Testis (tissue), 3 donors: ENCODE measurements around the gene WFDC5. TPM values are rescaled to one million over a fixed set of nuclear protein-coding genes. Genes with fewer than 3 reads are reported as not detected.

ENCODE experiments used
- DNase-seq: peaks from one replicate; pipeline ENCODE4 v3.0.0-alpha.2; 2019
- H3K27ac ChIP-seq, 2 donors: fragments of 200-600 bp; sonication (generic); one replicate each; pipeline ENCODE4 v1.5.1; 2019
- H3K27me3 ChIP-seq: fragments of 200-600 bp; sonication (generic); one replicate; pipeline ENCODE4 v1.5.1; 2019
- H3K36me3 ChIP-seq: fragments of 200-600 bp; sonication (generic); one replicate; pipeline ENCODE4 v1.5.1; 2017; ENCODE audit warnings: low read depth; ENCODE audit errors: missing control alignments
- H3K4me1 ChIP-seq: fragments of 200-600 bp; sonication (generic); one replicate; pipeline ENCODE4 v1.5.1; 2019
- H3K4me3 ChIP-seq, 2 donors: fragments of 200-600 bp; sonication (generic); one replicate each; pipeline ENCODE4 v1.5.1; 2017 to 2019
- H3K9me3 ChIP-seq: fragments of 200-600 bp; sonication (generic); one replicate; pipeline ENCODE4 v1.5.1; 2017
- POLR2A ChIP-seq: fragments of 450-650 bp; IDR thresholded peaks from one replicate; pipeline ENCODE4 v1.6.1; 2017; ENCODE audit warnings: antibody characterized with exemption, mild to moderate bottlenecking, moderate library complexity
- WGBS, 2 donors: methylation state at CpG; one replicate each; pipeline ENCODE4 v1.1.5; 2018; 5-methylcytosine and 5-hydroxymethylcytosine counted together
- intact Hi-C: fragments of 100-400 bp; cut with DNase I; formaldehyde crosslinking; loops from one replicate; pipeline ENCODE4 v1.15.1; 2023; ENCODE audit warnings: low total_unique reads
- polyA plus RNA-seq: library from polyadenylated mRNA; stranded (reverse); fragments of 350-450 nt; fragmentation: Illumina TruSeq; extraction: RNeasy Lipid Tissue Mini Kit (QIAGEN cat#74804); gene quantifications from one replicate; pipeline ENCODE4 v1.2.3, GENCODE V29; 2014; ENCODE audit warnings: low read depth, low replicate concordance; ENCODE audit not compliant: insufficient read depth
- total RNA-seq, 2 donors: library from RNA; depleted of rRNA; stranded (reverse); fragments of >200 nt; gene quantifications; one replicate each; pipeline ENCODE4 v1.2.3, GENCODE V29; 2016
- TF ChIP-seq, protein P1 (sequence below), 3 experiments: fragments of 450-650 bp in 2 of 3; fragments of 200-600 bp in 1 of 3; sonication (generic) in 1 of 3; IDR thresholded peaks; one replicate each; pipeline ENCODE4 v1.5.1; 2016 to 2019; ENCODE audit warnings: antibody characterized with exemption in 3 of 3, mild to moderate bottlenecking in 2 of 3, moderate library complexity in 1 of 3

WFDC5 gene
- total and polyA plus RNA-seq, 3 donors from 2014 or later = 0.87 to 2.1 (median 1.4) TPM

DNA sequence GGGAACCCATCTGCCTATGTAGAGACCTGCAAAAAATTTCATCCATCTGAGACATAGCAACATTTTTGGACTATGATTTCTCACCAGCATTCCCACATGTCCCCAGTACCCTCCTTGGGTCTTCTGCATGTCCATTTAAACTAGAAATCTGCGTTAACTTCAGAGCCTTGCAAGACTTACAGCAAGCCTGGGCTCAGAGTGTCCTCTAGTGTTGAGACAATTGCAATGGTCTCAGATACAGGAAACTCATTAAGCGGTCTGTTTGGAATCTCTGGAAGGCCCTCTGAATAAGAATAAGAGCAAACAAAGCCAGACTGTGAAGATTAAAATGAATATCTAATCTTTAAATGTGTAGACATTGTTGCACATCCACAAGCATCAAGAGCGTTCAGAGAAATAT lies 39.2 kb upstream of the WFDC5 start:
- intact Hi-C loops = no loop called here
- TF ChIP-seq, protein P1, sequence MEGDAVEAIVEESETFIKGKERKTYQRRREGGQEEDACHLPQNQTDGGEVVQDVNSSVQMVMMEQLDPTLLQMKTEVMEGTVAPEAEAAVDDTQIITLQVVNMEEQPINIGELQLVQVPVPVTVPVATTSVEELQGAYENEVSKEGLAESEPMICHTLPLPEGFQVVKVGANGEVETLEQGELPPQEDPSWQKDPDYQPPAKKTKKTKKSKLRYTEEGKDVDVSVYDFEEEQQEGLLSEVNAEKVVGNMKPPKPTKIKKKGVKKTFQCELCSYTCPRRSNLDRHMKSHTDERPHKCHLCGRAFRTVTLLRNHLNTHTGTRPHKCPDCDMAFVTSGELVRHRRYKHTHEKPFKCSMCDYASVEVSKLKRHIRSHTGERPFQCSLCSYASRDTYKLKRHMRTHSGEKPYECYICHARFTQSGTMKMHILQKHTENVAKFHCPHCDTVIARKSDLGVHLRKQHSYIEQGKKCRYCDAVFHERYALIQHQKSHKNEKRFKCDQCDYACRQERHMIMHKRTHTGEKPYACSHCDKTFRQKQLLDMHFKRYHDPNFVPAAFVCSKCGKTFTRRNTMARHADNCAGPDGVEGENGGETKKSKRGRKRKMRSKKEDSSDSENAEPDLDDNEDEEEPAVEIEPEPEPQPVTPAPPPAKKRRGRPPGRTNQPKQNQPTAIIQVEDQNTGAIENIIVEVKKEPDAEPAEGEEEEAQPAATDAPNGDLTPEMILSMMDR (IDR thresholded peaks at IDR 0.05) = no peak
- no peak for TF ChIP-seq POLR2A
- 39 to 51% methylated on average over 3 of the region's 3 CpGs for WGBS, 2 donors

DNA sequence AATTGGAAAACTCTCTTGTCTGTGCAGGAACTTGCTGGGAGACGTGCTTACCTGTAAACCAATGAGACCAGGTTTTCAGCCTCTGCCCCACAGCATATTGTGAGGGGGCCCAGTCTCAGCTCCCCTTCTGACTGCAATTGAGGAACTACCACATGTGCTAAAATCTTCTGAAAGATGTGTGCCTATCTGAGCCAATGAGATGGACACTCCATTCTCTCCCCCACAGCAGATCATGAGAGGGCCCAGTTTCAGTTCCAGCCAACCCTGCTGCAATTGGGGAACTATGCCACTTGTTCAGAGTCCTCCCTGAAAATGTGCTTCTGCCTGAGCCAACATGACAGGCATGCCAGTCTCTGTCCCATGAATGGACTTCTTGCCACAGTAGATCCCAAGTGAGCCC lies 38.8 kb upstream of the WFDC5 start:
- H3K4me1 ChIP-seq = no peaks in the 10 kb centered on the region
- no peaks in the 10 kb centered on the region for H3K27me3 ChIP-seq
- 64 to 86% methylated on average over 1 of the region's 1 CpG for WGBS, 2 donors
- no peaks in the 10 kb centered on the region for H3K9me3 ChIP-seq
- no peak for DNase-seq
- H3K36me3 ChIP-seq = no peaks in the 10 kb centered on the region
- intact Hi-C loops = no loop called here
- no peak overlapping the region for H3K4me3 ChIP-seq
- TF ChIP-seq POLR2A = no peak
- TF ChIP-seq, protein P1 (IDR thresholded peaks at IDR 0.05) = no peak
- H3K27ac ChIP-seq = no peak overlapping the region

More for the DNA sequence above, 39.2 kb upstream of the WFDC5 start:
- Histone ChIP-seq H3K27ac (no peak overlapping the region), H3K9me3 (no peaks in the 10 kb centered on the region), H3K36me3 (no peaks in the 10 kb centered on the region), H3K4me1 (no peaks in the 10 kb centered on the region), H3K4me3 (no peak overlapping the region), H3K27me3 (no peaks in the 10 kb centered on the region)
- DNase-seq = no peak

DNA sequence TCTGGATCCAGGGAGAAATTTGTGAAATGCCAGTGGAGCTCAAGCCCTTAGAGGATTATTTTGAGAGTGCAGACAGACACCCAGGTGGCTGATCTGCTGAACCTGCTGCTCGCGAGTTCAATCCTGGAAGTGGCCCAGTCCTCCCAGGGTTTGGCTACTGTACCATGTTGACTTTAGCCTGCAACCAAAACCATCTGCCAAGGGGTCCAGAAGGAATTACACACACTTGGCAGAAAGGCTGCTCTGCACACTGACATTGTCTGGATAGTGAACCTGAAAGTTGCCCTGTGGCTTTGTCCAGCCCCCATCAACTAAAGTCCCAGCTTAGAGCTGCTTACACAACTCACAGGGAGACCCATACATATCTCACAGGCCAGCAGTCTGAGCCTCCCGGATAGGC lies 38.2 kb upstream of the WFDC5 start:
- H3K27me3 ChIP-seq = no peaks in the 10 kb centered on the region
- DNase-seq = no peak
- TF ChIP-seq POLR2A = no peak
- TF ChIP-seq, protein P1 (IDR thresholded peaks at IDR 0.05) = no peak
- H3K36me3 ChIP-seq = no peaks in the 10 kb centered on the region
- intact Hi-C loops = no loop called here
- WGBS, 2 donors = 72 to 100% methylated on average over 2 to 3 of the region's 3 CpGs
- H3K27ac ChIP-seq = no peak overlapping the region
- H3K9me3 ChIP-seq = no peaks in the 10 kb centered on the region
- no peak overlapping the region for H3K4me3 ChIP-seq
- H3K4me1 ChIP-seq = no peaks in the 10 kb centered on the region

DNA sequence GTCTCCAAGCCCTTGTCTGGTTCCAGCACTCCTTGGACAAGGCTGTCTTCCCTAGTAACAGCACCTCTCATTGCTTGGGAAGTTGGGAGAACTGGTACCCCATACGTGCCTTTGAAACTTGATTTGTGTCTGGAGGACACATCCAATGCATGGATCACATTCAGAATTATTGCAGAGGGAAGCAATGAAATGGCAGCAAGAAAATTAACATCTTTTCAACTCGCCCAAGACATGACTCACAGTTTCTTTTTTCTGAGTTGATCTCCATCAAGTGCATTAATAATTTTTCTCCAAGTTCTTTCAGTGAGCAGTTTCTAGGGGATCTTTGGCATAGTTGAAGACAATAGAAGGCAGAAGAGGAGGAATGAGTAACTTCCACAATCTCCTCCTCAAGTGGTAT lies 37.4 kb upstream of the WFDC5 start:
- no peaks in the 10 kb centered on the region for H3K27me3 ChIP-seq
- no peaks in the 10 kb centered on the region for H3K9me3 ChIP-seq
- TF ChIP-seq POLR2A = no peak
- TF ChIP-seq, protein P1 (IDR thresholded peaks at IDR 0.05) = no peak
- H3K4me1 ChIP-seq = no peaks in the 10 kb centered on the region
- WGBS, 2 donors = 67 to 78% methylated on average over 2 of the region's 2 CpGs
- H3K36me3 ChIP-seq = no peaks in the 10 kb centered on the region
- DNase-seq = no peak
- intact Hi-C loops = no loop called here
- no peak overlapping the region for H3K27ac ChIP-seq
- H3K4me3 ChIP-seq = no peak overlapping the region

GRCh38 chr20:45149062-45149461 lies 34.1 kb upstream of the WFDC5 start:
- no peaks in the 10 kb centered on the region for H3K4me1 ChIP-seq
- H3K27ac ChIP-seq = no peak overlapping the region
- H3K4me3 ChIP-seq = no peak overlapping the region
- TF ChIP-seq POLR2A = no peak
- TF ChIP-seq, protein P1 (IDR thresholded peaks at IDR 0.05) = no peak
- no peaks in the 10 kb centered on the region for H3K36me3 ChIP-seq
- WGBS, 2 donors = 88 to 89% methylated on average over 3 of the region's 3 CpGs
- H3K27me3 ChIP-seq = no peaks in the 10 kb centered on the region
- intact Hi-C loops = no loop called here
- DNase-seq = no peak
- H3K9me3 ChIP-seq = no peaks in the 10 kb centered on the region
